ENCODE results near the gene HJURP.

The HJURP gene

DNA sequence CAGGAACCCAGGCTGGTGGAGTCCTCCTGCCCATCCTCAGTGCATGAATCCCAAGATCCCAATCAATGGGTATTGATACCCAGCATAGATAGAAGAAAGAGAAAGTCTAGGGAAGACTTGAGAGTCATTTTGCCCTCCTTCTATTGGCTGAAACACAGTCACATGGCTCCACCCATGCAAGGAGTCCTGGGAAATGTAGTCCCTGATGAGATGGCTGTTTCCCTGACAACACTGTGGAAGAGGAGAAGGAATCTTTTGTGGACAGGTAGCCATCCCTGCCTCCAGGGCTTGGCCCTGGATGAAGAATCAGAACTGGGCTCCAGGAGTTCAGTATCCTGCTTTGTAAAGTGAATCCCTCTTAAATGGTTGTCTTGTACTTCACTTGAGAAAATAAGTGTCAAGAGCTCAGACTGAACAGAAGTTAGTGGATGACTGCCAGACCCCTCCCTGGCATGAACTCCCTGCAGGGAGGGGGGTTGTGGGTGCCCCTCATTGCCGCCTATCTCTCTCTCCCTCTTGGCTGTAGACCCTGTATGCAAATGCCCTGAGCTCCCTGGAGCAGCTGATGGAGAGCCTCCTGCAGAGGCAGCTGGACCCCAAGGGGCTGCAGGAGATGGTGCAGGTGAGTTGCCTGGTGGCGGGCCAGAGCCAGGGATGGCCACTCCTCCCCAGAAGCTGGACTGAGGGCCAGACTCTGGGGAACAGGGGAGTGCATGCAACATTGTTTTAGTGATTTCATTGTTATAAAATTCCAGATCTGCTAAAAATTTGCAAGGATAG is 40.1 kb downstream of the HJURP start:
- no peak for DNase-seq (ENCODE audit: low spot score)

DNA sequence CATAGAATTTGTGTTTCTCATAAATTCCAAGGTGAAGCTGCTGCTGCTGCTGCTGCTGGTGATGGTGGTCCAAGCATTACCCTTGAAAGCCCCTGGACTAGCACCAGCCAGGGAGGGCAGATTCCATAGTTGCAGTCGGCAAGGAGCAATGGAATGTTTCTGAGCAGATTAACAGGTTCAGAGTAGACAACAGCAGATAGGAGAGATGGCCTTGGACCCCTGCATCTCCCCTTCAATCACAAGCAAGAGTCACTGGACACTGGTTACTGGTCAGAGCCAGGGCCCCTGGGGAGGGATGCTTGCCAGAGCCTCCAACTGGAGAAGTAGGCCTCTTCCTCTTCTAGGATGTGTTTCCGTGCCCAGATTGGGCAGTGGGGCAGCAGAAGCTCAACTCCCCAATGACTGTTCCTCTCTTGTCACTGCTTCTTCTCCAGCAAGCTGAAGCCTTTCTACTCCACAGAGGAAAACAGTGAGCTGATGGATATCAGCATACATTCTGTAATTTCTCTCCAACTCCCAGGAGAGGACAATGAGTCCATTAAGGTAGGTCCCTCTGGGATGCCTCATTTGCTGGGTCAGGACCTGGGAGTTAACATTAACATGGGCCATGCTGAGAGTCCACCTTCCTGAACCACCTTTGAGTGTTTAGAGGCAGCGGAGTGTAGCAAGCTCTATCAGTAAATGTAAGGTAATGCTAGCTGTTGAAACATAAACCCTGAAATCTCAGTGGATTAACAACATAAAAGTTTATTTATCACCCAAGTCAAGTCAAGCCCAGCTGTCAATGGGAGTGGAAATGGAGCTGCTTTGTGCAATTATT is 40.9 kb downstream of the HJURP start:
- DNase-seq (ENCODE audit: low spot score): no peak

DNA sequence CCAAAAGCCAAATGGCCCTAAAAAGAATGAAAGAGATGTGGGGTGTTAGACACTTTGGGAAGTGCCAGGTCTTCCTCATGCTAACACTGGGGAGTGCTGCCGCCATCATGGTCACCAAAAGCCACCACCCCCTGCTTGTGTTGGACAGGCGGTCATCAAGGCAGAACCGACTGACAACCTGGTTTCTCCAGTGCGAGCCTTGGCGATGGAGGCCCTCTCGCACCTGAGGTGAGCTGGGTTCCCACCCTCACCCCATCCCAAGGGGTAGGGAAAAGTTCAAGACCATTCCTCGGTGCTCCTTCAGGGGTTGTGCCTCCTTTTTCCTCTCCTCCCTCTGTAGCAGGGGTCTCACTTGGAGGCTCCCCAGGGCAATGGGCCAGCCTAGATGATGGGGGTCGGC is 42.6 kb downstream of the HJURP start:
- DNase-seq (ENCODE audit: low spot score): no peak

DNA sequence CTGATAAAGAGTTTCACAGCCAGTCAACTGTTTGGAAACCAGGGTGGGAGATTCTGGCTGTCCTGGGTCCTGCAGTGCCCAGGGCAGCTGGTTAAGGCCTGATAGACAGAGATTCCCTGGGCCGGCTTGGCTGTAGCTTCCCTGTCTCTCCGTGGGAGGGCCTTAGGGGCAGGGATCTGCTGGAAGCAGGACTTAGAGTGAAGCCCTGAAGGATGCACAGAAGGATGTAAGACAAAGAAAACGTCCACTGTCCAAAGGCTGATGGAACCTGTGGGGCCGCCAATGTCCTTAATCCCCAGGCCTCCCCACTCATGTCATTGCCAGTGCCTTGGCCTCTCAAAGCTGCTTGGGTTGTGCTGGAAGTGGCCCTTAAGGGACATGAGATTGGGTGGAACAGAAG is 43.2 kb downstream of the HJURP start:
- DNase-seq (ENCODE audit: low spot score): no peak

DNA sequence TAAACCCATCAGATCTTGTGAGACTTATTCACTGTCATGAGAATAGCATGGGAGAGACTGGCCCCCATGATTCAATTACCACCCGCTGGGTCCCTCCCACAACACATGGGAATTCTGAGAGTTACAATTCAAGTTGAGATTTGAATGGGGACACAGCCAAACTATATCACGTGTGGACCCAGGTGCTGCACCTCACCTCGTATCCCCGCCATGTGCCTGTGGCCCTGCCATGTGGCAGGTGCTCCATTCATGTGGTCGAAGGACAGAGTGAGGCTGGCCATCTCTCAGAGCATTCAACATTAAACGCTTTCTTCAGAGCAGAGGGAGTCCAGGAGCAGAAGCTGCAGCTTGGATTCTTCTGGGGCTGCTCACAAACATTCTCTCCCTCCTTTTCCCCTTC is 44.0 kb downstream of the HJURP start:
- no peak for DNase-seq (ENCODE audit: low spot score)

DNA sequence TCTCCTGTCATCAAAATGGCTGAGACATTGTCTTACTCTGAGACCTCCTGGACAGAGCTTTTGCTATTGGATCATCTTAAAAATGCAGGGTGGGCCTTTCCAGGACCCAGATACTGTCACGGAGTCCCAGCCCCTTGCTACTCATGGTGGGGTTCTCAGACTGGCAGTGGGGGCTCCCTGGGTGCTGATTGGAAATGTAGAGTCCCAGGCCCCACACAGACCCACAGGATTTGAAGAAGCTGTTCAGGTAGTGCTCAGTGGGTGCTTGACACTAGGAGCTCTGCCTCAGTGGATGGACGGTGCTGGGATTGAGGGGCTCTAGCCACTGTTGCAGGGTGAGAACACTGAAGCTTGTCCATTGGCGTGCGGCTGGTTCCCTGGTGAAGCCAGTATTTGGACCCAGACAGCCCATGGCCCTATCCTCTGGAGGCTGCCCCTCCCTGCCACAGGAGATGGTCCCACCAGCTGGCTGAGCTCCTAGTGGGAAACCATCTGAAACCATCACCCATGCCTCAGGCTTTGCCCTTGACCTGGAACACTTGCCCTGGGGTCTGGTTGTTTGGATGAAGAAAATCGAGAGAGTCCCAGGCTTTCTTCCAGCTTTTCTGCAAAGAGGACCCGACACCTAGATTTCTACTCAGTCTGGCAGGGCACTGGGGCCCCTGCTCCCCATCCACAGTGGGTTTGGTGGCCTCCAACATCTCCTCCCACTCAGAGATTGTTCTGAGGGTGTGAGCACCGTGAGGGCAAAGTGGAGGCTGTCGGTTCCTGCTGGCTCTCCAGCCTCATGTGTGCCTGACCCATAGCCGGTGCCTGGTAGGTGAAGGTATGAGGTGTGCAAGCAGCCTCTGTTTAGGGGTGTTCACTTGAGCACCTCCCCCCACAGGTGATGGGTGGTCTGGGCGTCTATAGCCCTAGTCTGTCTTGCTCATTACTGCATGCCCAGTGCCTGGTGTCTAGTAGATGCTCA is 46.1 kb downstream of the HJURP start:
- no peak for DNase-seq (ENCODE audit: low spot score)

DNA sequence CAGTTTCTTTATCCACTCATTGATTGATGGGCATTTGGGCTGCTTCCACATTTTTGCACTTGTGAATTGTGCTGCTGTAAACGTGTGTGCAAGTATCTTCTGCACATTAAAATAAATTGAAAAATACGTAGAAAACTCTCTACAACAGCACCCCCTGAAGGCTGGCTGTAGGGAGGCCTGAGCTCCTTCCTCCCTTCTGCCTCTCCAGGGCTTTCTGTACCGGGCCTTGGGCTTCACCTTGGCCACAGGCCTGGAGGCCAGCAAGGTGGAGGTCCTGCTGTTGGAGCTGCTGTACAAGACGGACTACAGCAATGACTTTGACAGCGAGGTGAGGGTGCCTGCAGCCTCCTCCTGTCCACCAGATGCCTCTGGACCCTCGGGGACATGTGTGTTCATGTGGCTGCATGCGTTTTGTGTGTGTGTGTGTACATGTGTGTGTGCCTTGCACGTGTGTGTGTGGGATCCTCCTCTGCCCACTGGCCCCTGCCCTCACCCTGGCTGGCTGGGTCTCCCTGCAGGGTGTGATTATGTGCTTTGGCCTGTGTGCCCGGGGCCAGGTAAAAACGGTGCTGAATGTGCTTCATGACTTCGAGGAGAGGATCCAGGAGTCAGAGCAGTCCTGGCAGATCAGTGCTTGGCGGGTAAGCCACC is 47.0 kb downstream of the HJURP start:
- no peak for DNase-seq (ENCODE audit: low spot score)

DNA sequence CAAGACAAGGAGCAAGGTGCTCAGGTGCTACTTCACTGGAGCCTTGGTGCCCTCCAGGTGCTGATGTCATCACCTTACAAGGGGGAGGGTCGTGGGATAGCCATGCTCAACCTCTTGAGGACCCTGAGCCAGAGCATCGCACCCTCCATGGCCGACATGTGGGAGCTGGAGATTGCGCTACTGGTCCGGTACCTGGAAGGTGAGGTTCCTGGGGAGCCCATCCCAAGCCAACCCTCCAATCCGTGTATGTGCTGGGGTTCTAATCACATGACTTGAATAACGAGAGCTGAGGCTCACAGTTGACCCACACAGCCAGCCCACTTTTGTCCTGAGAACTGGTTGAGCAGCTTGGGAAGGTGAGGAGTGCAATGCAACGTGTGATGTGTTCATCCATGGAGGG is 50.3 kb downstream of the HJURP start:
- no peak for DNase-seq (ENCODE audit: low spot score)

DNA sequence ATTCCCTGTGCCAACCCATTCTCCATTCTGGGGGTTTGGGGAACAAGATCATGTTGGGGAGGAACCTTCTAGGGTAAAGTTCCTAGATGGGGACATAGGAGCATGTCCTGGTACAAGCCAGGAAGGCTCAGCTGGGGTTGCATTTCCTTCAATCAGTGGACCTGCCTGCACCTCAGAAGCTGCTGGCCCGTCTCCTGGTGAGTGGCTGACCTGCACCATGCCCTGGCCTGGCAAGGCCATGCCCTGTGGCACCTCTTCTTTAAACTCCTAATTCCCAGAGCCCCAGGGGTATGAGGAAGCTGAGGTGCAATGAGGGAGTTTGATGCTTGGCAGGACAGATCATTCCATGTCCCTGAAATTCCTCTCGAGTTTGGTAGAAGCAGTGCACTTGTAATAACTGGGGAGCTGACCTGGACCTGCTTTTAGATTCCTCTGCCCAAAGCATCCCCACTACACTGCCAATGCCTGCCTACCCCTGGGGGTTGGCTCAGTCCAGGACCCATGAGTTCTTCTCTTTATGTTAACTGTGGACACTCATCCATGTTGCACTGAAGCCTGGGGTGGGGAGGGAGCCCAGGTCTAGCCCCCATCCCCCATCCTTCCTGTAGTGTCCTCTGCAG is 50.9 kb downstream of the HJURP start:
- DNase-seq (ENCODE audit: low spot score): no peak

DNA sequence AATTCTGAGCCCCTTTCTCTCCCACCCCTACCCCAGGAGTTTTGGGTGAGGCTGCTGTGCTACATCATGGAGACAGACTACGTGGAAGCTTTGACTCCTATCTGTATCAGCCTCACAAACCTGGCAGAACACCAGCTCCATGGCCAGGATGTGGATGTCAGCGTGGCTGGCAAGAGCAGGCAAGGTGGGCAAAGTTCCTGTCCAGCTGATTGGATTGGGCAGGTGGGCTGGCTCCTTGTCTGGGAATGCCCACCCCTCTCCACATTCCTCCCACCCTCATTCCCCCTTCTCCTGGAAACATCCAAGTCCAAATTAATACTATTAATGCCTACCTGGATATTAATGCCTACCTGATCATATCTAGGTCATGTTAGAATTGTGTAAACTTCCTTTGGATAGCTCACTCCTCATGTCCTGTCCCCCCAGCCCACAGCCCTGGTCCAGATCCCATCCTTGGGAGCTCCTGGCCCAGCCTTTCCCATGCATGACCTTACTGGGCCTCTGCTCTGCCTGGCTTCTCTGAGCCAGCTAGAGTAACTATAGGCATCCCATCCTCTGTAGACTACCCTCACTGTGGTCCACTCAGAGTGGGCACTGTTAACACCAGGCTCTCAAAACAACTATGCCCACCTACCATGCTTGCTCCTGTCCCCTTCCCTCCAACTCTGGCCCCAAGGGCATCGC is 52.1 kb downstream of the HJURP start:
- no peak for DNase-seq (ENCODE audit: low spot score)

DNA sequence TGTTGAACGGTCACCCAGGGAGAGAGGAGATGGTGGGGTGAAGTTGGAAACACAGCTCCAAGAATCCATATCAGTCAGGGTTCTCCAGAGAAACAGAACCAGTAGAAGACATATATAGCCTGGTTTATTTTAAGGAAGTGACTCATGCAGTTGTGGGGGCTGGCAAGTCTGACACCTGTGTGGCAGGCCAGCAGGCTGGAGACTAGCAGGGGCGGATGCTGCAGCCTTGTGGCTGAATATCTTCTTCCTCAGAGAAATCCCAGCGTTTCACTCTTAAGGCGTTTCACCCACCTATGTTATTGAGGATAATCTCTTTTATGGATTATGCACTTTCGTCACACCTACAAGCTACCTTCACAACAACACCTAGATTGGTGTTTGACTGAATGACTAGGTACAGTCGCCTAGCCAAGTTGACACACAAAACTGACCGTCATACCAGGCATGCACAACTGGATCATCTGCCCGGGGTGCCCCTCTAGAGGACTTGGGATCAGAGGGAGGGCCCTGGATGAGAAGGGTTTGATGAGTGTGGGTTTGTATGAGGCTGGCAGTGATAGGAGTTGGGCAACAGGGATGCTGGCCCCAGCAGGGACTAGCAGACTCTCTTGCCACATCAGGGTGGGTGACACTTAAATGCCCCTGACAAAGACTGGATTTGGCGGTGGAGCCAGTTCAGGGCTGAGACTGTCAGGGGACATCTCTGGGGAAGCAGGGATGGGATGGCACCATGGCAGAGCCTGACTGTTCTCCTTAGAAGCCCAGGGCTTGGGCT is 52.8 kb downstream of the HJURP start:
- no peak for DNase-seq (ENCODE audit: low spot score)

DNA sequence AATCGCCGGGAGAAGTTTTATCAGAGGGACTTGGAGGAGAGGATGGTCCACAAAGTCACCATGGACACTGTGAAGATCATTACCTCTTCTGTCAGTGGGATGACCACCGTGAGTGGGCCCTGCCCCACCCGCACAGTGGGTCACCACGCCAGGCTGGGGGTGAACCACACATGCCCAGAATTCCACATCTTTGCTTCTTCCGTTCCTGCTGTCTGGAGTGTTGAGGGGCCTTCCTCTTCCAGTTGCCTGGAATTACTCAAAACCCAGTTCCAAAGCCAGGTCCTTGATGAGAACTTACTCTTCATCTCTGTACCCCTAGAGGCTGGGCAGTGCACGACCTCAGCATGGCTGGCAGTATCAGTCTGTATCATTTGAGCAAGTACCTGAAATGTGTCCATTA is 54.1 kb downstream of the HJURP start:
- DNase-seq (ENCODE audit: low spot score): no peak

DNA sequence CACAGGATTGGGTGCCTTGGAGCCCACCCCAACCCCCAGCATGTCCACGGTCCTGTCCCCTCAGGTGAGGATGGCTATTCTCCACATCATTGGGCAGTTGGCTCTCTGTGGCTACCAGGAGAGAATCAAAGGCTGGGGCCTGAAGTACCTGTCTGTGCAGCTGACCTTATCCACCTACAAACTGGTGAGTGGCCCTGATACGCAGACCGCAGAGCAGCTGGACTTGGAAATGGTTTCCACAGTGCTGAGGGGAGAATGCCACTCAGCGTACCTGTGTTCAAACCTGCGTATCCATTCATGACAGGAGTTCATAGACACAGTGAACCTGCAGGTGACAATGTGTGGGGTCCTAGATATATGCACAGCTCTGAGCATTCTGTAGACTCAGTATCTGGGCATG is 54.6 kb downstream of the HJURP start:
- no peak for DNase-seq (ENCODE audit: low spot score)

DNA sequence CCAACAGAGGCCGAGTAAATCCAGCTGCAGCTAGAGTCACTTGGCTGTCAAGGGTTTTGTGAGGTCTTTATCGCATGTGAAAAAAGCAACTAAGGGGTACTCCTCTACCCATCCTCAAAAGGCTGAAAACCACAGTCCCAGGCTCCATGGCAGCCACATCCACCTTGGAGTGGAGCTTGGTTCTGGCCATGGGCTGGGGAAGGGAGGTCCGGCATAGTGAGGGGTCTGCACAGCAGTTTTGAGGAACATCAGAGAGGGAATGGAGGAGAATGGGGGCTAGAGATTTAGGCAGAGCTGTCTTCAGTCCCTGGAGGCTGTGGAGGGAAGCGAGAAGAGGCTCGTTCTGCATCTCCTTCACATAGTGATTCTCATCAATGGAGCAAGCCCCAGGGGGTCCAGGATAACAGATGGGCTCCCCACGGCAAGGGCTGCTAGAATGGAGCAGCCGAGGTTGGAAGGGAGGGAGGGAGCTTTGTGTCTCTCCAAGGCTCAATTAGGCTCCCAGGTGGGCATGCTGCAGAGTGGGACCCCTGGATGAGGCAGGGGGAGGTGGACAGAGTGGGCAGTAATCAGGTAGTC is 55.2 kb downstream of the HJURP start:
- no peak for DNase-seq (ENCODE audit: low spot score)

DNA sequence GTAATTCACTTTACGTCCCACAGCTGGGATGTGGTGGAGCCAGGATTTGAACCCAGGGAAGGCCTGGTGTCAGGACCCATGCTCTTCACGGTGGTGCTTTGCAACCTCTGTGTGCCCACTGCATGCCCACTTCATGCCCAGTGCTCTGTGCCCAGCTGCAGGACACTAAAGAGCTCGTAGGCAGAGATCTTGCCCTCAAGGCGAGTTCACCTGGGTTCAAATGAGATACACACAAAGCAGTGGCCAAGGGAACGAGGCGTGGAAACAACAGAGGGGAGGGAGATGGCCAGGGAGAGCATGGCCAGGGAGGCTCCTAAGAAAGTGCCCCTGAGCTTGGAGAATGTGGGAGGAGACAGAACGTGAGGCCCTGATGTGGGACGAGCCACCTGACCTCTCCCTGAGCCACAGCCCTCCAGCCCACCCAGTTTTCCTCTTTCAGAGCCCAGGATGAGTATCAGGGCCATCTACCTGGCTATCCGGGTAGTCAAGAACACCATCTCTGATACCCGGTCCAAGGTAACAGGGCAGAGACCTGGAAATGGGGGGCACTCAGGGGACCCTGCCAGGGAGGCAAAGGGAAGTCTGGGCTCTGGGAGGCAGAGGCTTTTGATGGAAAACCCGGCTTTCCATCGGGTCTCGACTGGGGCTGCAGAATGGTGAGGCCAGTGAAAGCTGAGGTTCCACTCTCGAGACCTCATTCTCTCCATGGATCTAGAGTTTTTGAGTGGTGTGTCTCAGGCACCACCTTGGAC is 55.8 kb downstream of the HJURP start:
- no peak for DNase-seq (ENCODE audit: low spot score)

DNA sequence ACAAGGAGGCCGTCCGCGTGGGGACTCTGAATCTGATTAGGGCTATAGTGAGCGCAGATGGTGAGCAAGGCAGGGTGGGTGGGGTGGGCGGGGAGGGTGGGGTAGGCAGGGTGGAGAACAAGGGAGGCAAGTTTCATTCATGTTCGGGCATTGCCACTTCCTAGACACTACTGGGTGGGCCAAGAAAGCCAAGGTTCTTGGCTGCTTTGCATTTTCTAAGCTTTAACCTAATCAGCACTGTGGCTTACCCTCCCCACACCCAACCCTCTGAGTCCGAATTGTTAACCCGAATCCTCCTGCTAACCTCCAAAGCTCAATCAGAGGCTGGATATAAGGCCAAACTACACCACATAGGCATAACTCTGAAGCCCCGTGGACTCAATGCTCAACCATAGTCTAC is 58.1 kb downstream of the HJURP start:
- no peak for DNase-seq (ENCODE audit: low spot score)

DNA sequence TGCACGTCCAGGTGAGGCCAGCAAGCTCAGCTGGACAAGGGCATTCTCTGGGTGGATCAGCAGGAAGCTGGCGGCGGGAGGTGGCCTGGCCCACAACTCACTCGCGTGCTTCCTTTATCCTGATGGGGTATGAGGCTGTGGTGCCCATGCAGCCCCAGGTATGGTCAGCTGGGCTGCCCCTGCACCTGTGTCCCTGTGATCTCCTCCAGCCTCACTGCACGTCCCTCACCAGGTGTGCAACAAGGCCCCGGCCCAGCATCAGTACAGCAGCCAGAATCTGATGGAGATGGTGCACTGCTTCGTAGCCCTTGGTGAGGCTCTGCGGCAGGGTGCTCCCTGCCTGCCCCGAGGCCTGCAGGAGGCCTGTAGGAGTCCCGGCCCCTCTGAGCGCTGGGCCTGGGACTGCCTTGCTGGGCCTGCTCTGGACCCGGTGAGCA is 58.6 kb downstream of the HJURP start:
- no peak for DNase-seq (ENCODE audit: low spot score)

DNA sequence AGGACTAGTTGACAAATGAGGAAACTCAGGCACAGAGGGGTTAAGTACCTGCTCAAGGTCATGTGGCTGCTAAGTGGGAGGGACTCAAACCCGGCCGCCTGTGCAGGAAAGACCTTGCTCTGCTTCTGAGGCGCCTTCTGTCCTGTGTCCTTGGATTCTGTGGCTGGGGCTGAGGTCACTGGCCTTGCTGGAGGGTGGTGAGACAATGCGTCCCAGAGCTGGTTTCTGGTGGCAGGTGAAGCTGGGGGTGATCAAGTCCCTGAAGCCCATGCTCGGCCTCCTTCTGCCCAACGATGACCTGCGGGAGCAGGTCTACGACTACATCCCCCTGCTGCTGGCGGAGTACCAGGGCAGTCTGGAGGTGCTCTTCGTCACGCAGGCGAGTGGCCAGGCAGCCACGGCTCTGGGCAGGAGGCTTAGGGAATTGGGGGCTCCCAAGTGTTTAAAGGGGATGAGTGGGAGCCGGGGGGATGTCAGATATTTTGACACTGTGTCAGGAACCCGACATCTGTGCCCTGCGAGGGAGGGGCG is 60.1 kb downstream of the HJURP start:
- DNase-seq (ENCODE audit: low spot score): no peak
